Testis (tissue), 2 donors: ENCODE data around the gene SGSM2.

Experiments
- CTCF ChIP-seq, 3 experiments: fragments of 450-650 bp in 2 of 3; fragments of 200-600 bp in 1 of 3; sonication (generic) in 1 of 3; IDR thresholded peaks; one replicate each; pipeline ENCODE4 v1.5.1; 2016 to 2019; ENCODE audit warnings: antibody characterized with exemption in 3 of 3, mild to moderate bottlenecking in 2 of 3, moderate library complexity in 1 of 3
- POLR2A ChIP-seq: fragments of 450-650 bp; IDR thresholded peaks from one replicate; pipeline ENCODE4 v1.6.1; 2017; ENCODE audit warnings: antibody characterized with exemption, mild to moderate bottlenecking, moderate library complexity

- TF ChIP-seq CTCF (IDR thresholded peaks at IDR 0.05) (no peak), POLR2A (no peak)
Observed at GRCh38 chr17:2375406-2375805, 38.1 kb downstream of the SGSM2 start.
